GM21529 (cell line): ENCODE results near the gene ZNF284.
A peak's percentile ranks its signal among the peaks of the same experiment; 100 is the strongest.

Experiments
- ATAC-seq: cut with Tn5 transposase; IDR thresholded peaks from one replicate; pipeline ENCODE4 v1.9.1; 2021; ENCODE audit not compliant: unreplicated experiment

Gene ZNF284

DNA sequence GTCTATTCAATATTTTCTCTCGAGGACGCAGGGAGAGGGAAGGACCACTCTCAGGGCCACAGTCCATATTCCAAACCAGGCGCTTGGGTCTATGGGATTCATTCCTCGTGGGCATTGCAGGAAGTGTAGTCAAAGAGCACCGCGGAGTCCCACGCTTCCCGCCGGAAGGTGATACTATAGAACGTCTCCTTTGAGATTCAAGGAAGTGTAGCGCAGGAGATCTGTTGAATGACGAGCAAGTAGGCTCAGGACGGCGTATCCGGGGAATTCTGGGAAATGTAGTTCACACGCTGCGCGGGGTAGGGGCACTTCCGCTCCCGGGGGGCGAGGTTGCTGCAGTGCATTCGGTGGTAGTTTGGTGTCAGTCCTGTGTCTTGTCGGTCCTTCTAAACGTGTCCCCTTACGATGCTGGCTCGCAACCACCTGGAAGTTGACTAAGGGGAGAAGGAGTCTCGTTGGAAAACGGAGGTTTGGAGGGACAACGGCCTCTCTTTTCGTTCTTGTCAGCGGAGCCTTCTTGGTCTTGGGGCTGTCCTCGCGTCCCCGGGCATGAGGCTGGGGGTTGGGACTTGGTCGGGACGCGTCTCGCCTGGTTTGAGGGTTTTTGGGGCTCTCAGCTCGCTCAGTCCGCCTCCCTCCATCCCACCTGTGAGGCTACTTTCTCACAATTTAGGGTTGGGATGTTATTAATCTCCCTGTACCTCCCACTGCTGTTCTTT, at the start of gene ZNF284:
TSS of gene ZNF284 (plus strand) at position 336 of the 719 bp plus-strand sequence. CDS start 4,231 bp downstream, outside the sequence.
- ATAC-seq, result peak; percentile 97

DNA sequence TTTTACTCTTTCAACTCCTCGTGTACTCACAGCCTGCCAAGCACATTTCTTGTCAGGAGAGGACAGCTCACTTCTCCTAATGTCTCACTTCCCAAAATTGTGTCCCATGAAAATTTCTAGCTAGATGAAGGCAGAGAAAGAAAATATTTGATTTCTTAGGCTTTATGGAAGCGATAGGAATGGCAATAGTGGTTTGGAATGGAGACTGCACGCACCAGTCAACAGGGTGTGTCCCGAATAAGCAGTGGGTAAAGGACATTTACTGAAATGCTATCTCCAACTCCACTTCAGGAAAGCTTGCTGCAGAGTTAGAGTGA, 47.1 kb upstream of the ZNF284 start:
- ATAC-seq, result no peak

DNA sequence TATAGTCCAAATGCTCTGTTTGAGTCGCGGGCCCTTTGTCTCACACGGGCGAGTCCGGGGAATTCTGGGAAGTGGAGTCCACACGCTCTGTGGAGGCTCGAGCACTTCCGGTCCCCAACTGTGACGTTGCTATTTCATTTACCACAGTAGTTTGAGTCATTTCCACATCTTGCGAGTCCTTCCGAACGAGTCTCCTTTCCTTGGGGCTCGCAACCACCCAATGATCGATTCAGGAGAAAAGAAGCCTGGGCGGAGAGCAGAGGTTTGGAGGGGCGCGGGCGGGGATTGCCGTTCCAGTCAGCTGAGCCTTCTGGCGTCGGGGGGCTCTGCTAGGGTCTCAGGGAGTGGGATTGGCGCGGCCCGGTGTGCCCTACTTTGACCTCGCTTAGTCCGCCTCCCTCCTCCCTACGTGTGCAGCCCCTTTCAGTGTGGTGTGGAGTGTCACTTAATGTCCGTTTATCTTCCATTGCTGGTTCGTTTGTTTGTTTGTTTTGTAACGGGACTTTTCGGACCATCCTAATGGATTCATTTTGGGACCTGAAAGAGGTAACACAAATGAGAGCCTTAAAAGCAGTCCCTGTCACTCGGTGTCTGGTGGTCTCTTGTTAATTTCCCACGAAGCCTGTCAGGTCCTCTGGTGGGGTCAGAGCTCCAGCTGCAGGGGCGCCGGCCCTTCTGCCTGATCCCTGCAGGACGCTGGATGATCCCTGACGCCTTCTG, 46.6 kb upstream of the ZNF284 start, which contains the start of gene ZNF222:
TSS of gene ZNF222 (plus strand) at position 163 of the 720 bp plus-strand sequence. CDS start at position 221, 58 bp downstream.
- ATAC-seq, result peak; percentile 92

DNA sequence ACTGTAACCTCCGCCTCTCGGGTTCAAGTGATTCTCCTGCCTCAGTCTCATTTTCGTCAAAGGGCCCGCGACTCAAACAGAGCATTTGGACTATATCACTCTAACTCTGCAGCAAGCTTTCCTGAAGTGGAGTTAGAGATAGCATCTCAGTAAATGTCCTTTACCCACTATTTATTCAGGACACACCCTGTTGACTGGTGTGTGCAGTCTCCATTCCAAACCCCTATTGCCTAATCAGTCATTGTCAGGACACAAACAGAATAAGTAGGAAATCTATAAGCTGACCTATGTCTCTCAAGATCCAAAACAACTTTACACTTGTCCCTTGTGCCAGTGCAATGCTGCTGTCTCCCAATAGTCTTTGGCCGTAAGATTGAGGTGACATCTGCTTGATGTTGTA, 45.3 kb upstream of the ZNF284 start:
- no peak for ATAC-seq

DNA sequence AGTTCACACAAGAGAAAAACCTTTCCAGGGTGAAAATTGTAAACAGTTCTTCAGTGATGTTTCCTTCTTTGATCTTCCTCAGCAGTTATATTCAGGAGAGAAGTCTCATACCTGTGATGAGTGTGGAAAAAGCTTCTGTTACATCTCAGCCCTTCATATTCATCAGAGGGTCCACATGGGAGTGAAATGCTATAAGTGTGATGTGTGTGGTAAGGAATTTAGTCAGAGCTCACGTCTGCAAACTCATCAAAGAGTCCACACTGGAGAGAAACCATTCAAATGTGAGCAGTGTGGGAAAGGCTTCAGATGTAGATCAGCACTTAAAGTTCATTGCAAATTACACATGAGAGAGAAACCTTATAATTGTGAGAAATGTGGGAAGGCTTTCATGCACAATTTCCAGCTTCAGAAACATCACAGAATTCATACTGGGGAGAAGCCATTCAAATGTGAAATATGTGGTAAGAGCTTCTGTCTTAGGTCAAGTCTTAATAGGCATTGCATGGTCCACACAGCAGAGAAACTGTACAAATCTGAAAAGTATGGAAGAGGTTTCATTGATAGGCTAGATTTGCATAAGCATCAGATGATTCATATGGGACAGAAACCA, 39.9 kb upstream of the ZNF284 start:
- no peak for ATAC-seq

DNA sequence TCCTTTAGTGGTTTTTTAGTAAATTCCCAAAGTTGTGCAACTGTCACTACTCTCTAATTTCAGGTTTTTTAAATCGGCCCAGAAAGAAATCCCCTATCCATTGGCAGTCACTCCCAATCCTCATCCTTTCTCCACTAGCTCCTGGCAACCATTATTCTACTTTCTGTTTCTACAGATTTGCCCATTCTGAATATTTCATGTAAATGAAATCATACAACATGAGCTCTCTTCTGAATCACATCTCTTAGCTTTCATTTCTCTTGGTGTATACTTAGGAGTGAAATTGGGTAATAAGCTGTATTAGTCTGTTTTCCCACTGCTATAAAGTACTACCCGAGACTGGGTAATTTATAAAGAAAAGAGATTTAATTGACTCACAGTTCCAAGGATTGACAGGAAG, 29.8 kb upstream of the ZNF284 start:
- no peak for ATAC-seq

DNA sequence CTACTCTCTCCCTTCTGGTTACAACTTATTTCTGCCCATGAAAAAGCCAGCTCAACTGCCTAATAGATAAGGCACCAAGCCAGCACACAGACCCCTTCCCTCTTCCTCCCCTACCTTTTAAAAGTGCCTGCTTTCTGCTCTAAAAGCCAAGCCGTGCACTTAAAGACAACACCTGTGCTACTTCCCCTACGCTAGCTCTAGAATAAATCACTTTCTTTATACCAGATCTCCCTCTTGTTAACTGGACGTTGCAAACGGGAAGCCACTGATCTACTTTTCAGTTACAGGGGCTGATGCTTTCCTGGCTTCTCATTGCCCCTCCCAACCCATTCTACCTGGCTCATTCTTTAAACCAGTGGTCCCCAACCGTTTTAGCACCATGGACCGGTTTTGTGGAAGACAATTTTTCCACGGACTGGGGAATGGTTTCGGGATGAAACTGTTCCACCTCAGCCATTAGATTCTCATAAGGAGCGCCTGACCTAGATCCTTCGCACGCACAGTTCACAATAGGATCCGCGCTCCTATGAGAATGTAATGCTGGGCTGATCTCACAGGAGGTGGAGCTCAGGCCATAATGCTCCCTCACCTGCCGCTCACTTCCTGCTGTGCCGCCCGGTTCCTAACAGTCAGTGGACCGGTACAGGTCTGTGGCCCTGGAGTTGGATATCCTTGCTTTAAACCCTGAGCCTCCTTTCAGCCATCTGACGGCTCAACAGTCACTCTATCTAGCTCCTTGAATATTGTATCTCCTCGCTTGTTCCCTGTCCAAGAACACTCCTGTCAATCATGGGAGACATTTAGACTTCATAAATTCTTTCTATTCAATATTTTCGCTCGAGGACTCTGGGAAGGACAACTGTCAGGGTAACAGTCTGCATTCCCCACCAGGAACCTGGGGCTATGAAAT, 21.0 kb upstream of the ZNF284 start:
- no peak for ATAC-seq

DNA sequence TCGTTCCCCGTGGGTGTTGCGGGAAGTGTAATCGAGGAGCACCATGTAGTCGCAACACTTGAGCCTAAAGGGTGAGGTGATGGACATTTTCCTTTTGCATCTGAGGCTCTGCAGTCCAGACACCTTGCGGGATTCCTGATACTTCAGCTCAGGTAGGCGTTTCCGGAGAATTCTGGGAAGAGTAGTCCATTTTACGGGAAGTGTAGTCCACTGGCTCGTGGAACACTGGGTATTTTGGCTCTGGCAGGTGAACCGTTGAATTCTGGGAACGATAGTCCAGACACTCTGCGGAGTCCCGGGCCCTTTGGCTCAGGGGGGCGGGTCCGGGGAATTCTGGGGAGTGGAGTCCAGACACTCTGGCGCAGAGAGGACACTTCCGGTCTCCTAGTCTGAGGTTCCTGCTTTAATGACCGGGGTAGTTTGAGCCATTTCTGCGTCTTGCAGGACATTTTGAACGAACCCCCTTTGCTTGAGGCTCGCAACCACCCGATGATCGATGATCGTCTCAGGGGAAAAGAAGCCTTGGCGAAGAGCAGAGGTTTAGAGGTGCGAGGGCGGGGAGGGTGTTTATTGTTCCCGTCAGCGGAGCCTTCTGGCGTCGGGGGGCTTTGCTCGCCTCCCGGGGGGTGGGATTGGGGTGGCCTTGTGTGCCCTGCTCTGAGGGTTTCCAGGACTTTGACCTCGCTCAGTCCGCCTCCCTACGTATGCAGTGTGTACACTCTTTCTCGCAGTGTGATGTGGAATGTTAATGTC, 20.1 kb upstream of the ZNF284 start, which contains the start of gene ZNF223:
TSS of gene ZNF223 (plus strand) at position 387 of the 753 bp plus-strand sequence. CDS start 3,141 bp downstream, outside the sequence.
- no peak for ATAC-seq

DNA sequence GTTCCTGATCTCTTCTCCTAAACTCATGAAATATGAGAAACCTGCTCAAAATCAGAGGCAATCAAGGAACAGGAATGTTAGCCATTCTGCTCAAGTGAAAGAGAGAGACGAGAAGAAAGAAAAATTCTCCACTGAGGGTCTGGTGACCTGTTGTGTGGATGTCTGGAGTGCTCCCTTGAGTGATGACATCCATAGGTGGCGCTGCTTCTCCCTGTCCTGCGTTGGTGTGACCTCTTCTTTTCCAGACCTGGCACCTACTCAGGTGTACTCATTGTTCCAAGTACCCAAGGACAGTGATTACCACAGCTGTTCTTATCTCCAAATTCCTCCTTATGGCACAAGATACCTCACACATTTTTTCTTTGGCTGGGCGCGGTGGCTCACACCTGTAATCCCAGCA, 16.1 kb upstream of the ZNF284 start:
- ATAC-seq, result no peak

DNA sequence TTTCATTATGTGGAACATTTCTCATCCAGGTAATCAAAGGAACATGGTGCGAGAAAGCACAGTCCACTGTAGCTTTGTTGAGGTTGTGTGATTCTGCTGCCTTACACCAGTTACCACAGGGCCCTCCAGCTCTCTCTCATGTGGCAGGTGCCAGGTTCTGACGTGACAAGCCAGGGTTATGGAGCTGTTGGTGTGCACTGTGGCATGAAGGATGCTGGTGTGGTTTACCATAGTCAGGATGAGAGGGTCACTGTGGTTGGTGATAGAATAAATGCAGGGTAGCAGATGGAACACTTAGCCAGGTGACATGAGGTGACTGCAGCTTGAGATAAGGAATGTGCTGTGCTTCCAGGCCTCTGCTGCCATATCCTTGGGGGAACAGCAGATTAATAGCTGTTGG, 12.7 kb upstream of the ZNF284 start:
- ATAC-seq, result no peak

DNA sequence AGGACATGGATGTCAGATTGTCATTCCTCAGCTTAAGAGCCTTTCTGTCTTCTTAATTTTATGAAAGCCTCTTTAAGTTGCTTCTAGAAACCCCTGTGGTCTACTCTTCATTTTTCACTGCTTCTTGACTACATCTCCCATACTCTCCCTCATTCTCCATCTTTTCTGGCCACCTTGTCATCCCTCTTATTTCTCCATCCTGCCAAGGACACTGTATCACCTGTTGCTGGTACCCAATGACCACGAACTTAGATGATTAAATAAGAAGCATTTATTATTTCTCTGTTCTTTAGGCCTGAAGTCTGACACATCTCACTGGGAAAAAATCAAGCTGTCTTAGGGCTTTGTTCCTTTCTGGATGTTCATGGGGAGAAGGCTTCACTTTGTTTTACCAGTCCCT, 10.9 kb upstream of the ZNF284 start:
- no peak for ATAC-seq

DNA sequence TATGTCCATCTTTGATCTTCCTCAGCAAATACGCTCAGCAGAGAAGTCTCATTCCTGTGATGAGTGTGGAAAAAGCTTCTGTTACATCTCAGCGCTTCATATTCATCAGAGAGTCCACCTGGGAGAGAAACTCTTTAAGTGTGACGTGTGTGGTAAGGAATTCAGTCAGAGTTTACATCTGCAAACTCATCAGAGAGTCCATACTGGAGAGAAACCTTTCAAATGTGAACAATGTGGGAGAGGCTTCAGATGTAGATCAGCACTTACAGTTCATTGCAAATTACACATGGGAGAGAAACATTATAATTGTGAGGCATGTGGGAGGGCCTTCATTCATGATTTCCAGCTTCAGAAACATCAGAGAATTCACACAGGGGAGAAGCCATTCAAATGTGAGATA, 5.7 kb upstream of the ZNF284 start:
- no peak for ATAC-seq

DNA sequence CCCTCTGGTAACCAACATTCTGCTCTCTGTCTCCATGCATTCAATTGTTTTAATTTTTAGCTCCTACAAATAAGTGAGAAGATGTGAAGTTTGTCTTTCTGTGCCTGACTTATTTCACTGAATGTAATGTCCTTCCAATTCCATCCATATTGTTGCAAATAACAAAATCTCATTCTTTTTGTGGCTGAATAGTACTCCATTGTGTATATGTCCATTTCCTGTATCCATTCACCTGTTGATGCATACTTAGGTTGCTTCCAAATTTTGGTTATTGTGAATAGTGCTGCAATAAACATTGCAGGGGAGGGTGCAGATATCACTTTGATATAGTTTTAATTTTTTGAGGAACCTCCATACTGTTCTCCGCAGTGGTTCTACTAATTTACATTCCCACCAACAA, 2.5 kb upstream of the ZNF284 start:
- ATAC-seq, result no peak

DNA sequence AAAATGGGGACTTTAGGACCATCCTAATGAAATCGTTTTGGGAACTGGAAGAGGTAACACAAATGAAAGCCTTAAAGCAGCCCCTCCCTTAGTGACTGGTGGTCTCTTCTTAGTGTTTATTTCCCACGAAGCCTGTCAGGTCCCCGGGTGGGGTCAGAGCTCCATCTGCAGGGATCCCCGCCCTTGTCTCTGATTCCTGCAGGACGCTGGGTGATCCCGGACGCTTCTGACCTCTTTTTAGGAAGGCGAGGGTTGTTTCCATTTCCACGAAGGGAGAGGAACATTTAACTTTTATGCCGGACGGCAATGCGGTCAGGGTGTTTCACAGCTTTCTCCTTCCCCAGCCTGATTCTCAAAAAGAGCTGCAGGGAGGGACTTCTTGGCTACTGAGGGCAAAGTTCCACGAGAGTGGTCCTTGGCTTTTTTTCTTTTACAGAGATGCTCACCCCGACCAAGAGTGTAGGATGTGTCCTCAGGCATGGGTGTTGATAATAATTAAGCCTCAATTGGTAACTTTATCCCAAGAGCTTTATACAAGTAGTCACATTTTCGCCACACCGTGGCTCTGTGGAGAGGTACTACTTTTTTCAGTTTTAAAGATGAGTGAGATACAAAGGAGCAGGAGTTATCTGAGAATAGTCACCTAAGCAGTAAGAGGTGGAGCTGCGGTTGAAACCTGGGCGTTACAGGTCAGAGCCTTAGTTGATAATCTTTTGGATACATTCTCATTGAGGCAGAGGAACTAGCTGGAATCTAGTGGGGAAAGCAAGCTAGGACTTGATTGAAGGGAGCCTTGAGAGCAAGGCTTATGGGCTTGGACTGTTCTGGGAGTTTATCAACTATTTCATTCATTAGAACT, 813 bp downstream of the ZNF284 start:
- ATAC-seq, result no peak

DNA sequence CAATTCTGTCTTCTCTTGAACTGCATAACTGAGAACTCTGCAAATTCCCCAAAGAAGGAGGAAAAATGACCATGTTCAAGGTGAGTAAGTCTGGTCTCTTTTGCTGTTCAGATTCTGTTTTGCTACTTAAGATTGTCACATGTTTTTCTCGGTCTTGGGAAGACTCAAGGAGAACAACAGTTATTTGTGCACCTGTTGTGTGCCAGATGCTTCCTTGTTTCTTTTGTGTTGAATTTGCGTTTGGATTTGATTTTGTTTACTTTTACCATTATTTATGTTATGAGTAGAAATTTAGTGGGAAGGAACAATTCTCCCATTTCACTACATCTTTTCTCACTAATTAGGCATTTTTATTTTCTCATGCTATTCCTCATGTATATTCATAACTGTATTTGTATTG, 4.4 kb downstream of the ZNF284 start:
- ATAC-seq, result no peak

DNA sequence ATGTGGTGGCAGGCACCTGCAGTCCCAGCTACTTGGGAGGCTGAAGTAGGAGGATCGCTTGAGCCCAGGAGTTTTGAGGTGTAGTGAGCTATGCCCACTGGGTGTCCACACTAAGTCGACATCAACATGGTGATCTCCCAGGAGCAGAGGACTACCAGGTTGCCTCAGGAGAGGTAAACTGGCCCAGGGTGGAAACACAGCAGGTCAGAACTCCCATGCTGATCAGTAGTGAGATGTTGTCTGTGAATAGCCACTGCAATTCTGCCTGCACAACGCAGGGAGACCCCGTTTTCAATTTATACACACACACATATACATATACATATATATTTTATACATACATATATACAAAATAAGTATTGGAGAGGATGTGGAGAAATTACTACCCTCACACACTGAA, 20.1 kb downstream of the ZNF284 start:
- no peak for ATAC-seq

DNA sequence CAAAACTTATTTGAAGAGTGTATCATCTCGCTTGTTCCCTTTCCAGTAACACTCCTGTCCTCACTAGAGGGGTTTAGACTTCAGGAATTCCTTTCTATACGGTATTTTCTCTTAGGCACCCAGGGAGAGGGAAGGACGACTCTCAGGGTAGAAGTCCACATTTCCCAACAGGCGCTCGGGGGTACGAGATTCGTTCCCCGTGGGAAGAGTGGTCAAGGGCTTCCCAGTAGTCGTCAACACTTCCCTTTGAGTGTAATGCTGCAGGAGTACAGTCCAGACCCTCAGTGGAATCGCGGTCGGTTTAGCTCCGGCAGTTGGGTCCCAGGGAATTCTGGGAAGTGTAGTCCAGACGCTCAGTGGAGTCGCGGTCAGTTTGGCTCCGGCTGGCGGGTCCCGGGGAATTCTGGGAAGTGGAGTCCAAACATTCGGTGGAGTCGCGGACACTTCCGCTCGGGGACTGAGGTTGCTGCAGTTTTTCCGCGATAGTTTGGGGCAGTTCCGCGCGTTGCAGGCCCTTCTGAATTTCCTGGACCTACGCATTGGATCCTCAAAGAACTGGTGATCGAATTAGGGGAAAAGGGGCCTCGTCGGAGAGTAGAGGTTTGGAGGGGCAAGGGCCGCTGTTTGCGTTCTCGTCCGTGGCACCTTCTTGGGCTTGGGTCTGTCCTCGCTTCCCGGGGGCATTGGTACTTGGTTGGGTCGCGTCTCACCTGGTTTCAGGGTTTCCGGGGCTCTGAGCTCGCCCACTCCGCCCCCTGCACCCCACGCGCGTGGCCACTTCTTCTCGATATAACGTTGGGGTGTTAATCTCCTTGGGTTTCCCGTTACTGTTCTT, 22.2 kb downstream of the ZNF284 start, which contains the start of gene ZNF224:
TSS of gene ZNF224 (plus strand) at position 431 of the 835 bp plus-strand sequence. CDS start 3,513 bp downstream, outside the sequence.
- peak; percentile 85 for ATAC-seq

DNA sequence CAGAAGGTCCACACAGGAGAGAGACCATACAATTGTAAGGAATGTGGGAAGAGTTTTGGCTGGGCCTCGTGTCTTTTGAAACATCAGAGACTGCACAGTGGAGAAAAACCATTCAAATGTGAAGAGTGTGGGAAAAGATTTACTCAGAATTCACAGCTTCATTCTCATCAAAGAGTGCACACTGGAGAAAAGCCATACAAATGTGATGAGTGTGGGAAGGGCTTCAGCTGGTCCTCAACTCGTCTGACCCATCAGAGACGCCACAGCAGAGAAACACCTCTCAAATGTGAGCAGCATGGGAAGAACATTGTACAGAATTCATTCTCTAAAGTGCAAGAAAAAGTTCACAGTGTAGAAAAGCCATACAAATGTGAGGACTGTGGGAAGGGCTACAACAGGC, 35.8 kb downstream of the ZNF284 start:
- no peak for ATAC-seq
